Measurements from ENCODE around the gene MYRF. TPM values are rescaled to one million over a fixed set of nuclear protein-coding genes. Genes with fewer than 3 reads are reported as not detected.

The MYRF gene
- total RNA-seq, 4 donors from 2014 or later, result 0.11 to 0.83 (median 0.27) TPM; not detected in 1

- Histone ChIP-seq H3K27me3 (no peaks in the 10 kb centered on the region), H3K27ac (no peak overlapping the region), H3K36me3 (no peaks in the 10 kb centered on the region), H3K9me3 (no peaks in the 10 kb centered on the region), H3K4me3 (replicated peaks in 1 of 3) (no peak overlapping the region), H3K4me1 (no peaks in the 10 kb centered on the region)
- intact Hi-C loops (cut with DNase I), result loop anchor here (5.0 to 10.0 kb wide), 2 partner anchors 148 to 285 kb away; no protein-coding TSS in a partner anchor
- DNase-seq, result no peak
- WGBS, 2 donors, result 93 to 98% methylated on average over 2 of the region's 2 CpGs
- TF ChIP-seq POLR2A (IDR thresholded peaks at IDR 0.05), result no peak
- no peak for TF ChIP-seq CTCF (IDR thresholded peaks at IDR 0.05)
These were observed 47.3 kb downstream of the MYRF start for GRCh38 chr11:61799665-61800284.

- intact Hi-C loops (cut with DNase I), result loop anchor here (10.0 kb wide), 1 partner anchor 284 kb away; no protein-coding TSS in a partner anchor
- Histone ChIP-seq H3K4me1 (no peaks in the 10 kb centered on the region), H3K9me3 (no peaks in the 10 kb centered on the region), H3K4me3 (replicated peaks in 1 of 3) (no peak overlapping the region), H3K36me3 (no peaks in the 10 kb centered on the region), H3K27me3 (no peaks in the 10 kb centered on the region), H3K27ac (no peak overlapping the region)
- no peak for TF ChIP-seq CTCF (IDR thresholded peaks at IDR 0.05)
- TF ChIP-seq POLR2A (IDR thresholded peaks at IDR 0.05), result no peak
- 93 to 94% methylated on average over 3 of the region's 3 CpGs for WGBS, 2 donors
- no peak for DNase-seq
These were observed 48.2 kb downstream of the MYRF start for GRCh38 chr11:61800331-61801281.

GRCh38 chr11:61802605-61803004, 50.2 kb downstream of the MYRF start:
- H3K4me1 ChIP-seq, result no peaks in the 10 kb centered on the region
- intact Hi-C loops (cut with DNase I), result loop anchor here (10.0 kb wide), 1 partner anchor 282 kb away; no protein-coding TSS in a partner anchor
- no peak for DNase-seq
- no peaks in the 10 kb centered on the region for H3K36me3 ChIP-seq
- TF ChIP-seq POLR2A (IDR thresholded peaks at IDR 0.05) (no peak), CTCF (IDR thresholded peaks at IDR 0.05) (no peak)
- no peaks in the 10 kb centered on the region for H3K9me3 ChIP-seq
- H3K4me3 ChIP-seq (replicated peaks in 1 of 3), result no peak overlapping the region
- H3K27ac ChIP-seq, result no peak overlapping the region
- 93 to 97% methylated on average over 6 of the region's 6 CpGs for WGBS, 2 donors
- H3K27me3 ChIP-seq, result no peaks in the 10 kb centered on the region

- intact Hi-C loops (cut with DNase I), result loop anchor here (10.0 kb wide), 1 partner anchor 281 kb away; no protein-coding TSS in a partner anchor
- no peak for DNase-seq
- TF ChIP-seq POLR2A (IDR thresholded peaks at IDR 0.05), result no peak
- no peak for TF ChIP-seq CTCF (IDR thresholded peaks at IDR 0.05)
- Histone ChIP-seq H3K9me3 (no peaks in the 10 kb centered on the region), H3K4me1 (no peaks in the 10 kb centered on the region), H3K36me3 (no peaks in the 10 kb centered on the region), H3K27ac (no peak overlapping the region), H3K27me3 (no peaks in the 10 kb centered on the region), H3K4me3 (replicated peaks in 1 of 3) (no peak overlapping the region)
- WGBS, 2 donors, result 74 to 80% methylated on average over 3 of the region's 3 CpGs
These were observed 51.6 kb downstream of the MYRF start for GRCh38 chr11:61803889-61804647.

Data from thyroid gland (tissue), 4 donors.